ENCODE data around the gene LBH.

DNA sequence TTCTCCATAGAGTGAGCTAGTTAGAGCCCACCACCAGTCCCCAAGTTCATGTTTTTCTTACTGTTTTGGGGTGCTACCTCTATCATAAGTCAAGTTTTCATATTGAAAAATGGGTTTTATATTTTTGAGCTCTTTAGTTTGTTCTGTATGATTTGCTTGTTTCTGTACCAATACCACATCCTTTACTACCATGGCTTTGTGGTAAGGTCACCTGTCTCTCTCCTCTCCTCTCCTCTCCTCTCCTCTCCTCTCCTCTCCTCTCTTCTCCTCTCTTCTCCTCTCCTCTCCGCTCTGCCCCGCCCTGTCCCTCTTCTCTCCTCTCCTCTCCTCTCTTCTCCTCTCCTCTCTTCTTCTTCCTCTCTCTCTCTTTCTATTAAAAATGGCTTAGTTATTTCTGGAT is 22.1 kb upstream of the LBH start:
- no peak for TF ChIP-seq CTCF (conservative IDR thresholded peaks at IDR 0.05)
- no peak for TF ChIP-seq ZFX (IDR thresholded peaks at IDR 0.05)

Data from C4-2B (cell line).